CD4-positive, CD25-positive, alpha-beta regulatory T cell (primary cell): Measurements from ENCODE around the gene IGFBP2. TPM values are rescaled to one million over a fixed set of nuclear protein-coding genes. Genes with fewer than 3 reads are reported as not detected.

Experiments used
- ATAC-seq, 2 donors: fragments of 150-1000 bp; cut with Tn5 transposase; one replicate each; pipeline ENCODE4 v1.10.0; 2021; ENCODE audit warnings: low read depth in 2 of 2, moderate number of reproducible peaks in 2 of 2, moderate library complexity in 1 of 2
- DNase-seq, 3 donors: peaks; one replicate each; pipeline versions ENCODE4 v3.0.0 to v3.0.0-alpha.2; 2012 to 2022; ENCODE audit warnings: mixed read lengths in 1 of 3
- H3K27ac ChIP-seq: one replicate; pipeline ENCODE4 v1.7.0; 2013; ENCODE audit warnings: mild to moderate bottlenecking, low read length; ENCODE audit not compliant: insufficient read depth, poor library complexity, severe bottlenecking
- H3K27me3 ChIP-seq: one replicate; pipeline ENCODE4 v1.7.0; 2013; ENCODE audit warnings: low read length; ENCODE audit not compliant: control insufficient read depth, insufficient read depth
- H3K36me3 ChIP-seq: one replicate; pipeline ENCODE4 v1.7.0; 2013; ENCODE audit warnings: mild to moderate bottlenecking, low read length, moderate library complexity; ENCODE audit not compliant: control insufficient read depth, insufficient read depth
- H3K4me1 ChIP-seq: 2 replicates; pipeline ENCODE4 v1.7.0; 2013; ENCODE audit warnings: mild to moderate bottlenecking, low read length; ENCODE audit not compliant: insufficient read depth, control insufficient read depth, poor library complexity, severe bottlenecking
- H3K4me3 ChIP-seq: one replicate; pipeline ENCODE4 v1.7.0; 2013; ENCODE audit warnings: low read depth, mild to moderate bottlenecking, low read length, moderate library complexity
- H3K9me3 ChIP-seq, 2 experiments: 1 replicate in 1 of 2; 2 replicates in 1 of 2; pipeline ENCODE4 v1.7.0; 2013; ENCODE audit warnings: low read length in 2 of 2, mild to moderate bottlenecking in 1 of 2, moderate library complexity in 1 of 2; ENCODE audit not compliant: control insufficient read depth in 2 of 2
- H3K27ac Mint-ChIP-seq, 3 donors: one replicate each; pipeline ENCODE4 v1.8.0; 2020 to 2022; ENCODE audit warnings: mild to moderate bottlenecking in 3 of 3, mixed read lengths in 3 of 3, moderate library complexity in 2 of 3
- H3K27me3 Mint-ChIP-seq: one replicate; pipeline ENCODE4 v1.8.0; 2022; ENCODE audit warnings: mild to moderate bottlenecking, mixed read lengths
- H3K36me3 Mint-ChIP-seq: one replicate; pipeline ENCODE4 v1.8.0; 2020; ENCODE audit warnings: mixed read lengths
- H3K4me1 Mint-ChIP-seq, 4 donors: one replicate each; pipeline ENCODE4 v1.8.0; 2020 to 2022; ENCODE audit warnings: mixed read lengths in 4 of 4, mild to moderate bottlenecking in 1 of 4
- H3K4me3 Mint-ChIP-seq, 4 donors: one replicate each; pipeline ENCODE4 v1.8.0; 2020 to 2022; ENCODE audit warnings: mild to moderate bottlenecking in 4 of 4, mixed read lengths in 4 of 4, moderate library complexity in 3 of 4
- H3K9me3 Mint-ChIP-seq, 7 donors: one replicate each; pipeline ENCODE4 v1.8.0; 2020 to 2022; ENCODE audit warnings: mixed read lengths in 7 of 7, mild to moderate bottlenecking in 3 of 7, moderate library complexity in 2 of 7
- polyA plus RNA-seq, 4 donors: library from polyadenylated mRNA; unstranded; fragments of 300-500 nt; fragmentation: Illumina TruSeq; gene quantifications; one replicate each; pipeline ENCODE4 v1.2.3, GENCODE V29; 2021
- total RNA-seq: library from RNA; stranded (reverse); gene quantifications from one replicate; pipeline ENCODE4 v1.2.3, GENCODE V29; 2022

The IGFBP2 gene
- total and polyA plus RNA-seq, 5 donors from 2014 or later, result not detected

DNA sequence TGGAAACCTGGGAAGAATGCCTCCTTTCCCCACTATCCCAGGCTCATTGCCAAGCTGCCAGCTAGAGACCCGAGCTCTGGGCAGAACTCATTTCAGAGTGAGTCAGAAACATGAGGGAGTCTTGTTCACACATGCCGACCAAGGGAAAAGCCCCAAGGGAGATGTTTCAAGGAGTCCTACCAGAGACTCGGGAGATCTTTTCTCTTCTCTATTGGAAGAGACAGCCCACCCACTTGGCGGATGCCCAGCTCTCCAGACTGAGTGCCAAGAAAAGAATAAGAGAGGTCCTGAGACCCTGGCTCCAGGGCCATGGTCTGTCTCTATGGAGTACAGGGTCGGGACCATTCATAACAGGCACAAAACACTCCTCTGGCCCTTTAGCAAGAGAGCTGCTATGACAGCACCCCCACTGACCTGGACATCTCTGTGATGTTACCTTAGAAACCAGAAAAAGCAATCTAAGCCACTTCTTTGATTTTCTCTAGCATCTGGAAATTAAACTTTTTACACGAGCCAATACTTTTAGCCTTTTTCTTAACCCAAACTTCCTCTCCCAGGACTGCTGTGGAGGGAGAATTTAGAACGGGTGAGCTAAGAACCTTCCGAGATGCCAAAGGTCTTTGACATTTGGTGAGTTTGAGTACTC, 80.6 kb downstream of the IGFBP2 start:
- DNase-seq (no peak), ATAC-seq (no peak)
- H3K36me3 ChIP-seq, result no peaks in the 10 kb centered on the region
- H3K27ac ChIP-seq, result no peak overlapping the region
- no peaks in the 10 kb centered on the region for H3K4me1 Mint-ChIP-seq
- H3K4me1 ChIP-seq, result no peaks in the 10 kb centered on the region
- no peaks in the 10 kb centered on the region for H3K36me3 Mint-ChIP-seq
- no peaks in the 10 kb centered on the region for H3K27me3 Mint-ChIP-seq
- no peak overlapping the region for H3K4me3 ChIP-seq
- H3K4me3 Mint-ChIP-seq, result no peak overlapping the region
- no peaks in the 10 kb centered on the region for H3K27me3 ChIP-seq
- H3K27ac Mint-ChIP-seq, result no peak overlapping the region
- H3K9me3 ChIP-seq, result no peaks in the 10 kb centered on the region
- peaks cover 0 to 9% (median 0%) of the 10 kb centered on the region in 7 donors for H3K9me3 Mint-ChIP-seq

Other genes with a start within 250 kb of the IGFBP2 start
- 19.8 TPM for gene SMARCAL1, start 220.9 kb upstream of the IGFBP2 start, total RNA-seq
- gene SMARCAL1, start 220.9 kb upstream of the IGFBP2 start, polyA plus RNA-seq, result 10 to 100 TPM; 22.7 to 25.1 (median 24.2) TPM
- gene RPL37A, start 134.6 kb upstream of the IGFBP2 start, total RNA-seq, result 2,531 TPM
- 1,000 to 10,000 TPM; 3,362 to 4,158 (median 3,782) TPM for gene RPL37A, start 134.6 kb upstream of the IGFBP2 start, polyA plus RNA-seq
- 0.05 TPM for gene IGFBP5, start 62.1 kb downstream of the IGFBP2 start, total RNA-seq
- gene IGFBP5, start 62.1 kb downstream of the IGFBP2 start, polyA plus RNA-seq, result not detected
- gene TNP1, start 226.6 kb downstream of the IGFBP2 start, total RNA-seq, result not detected
- gene TNP1, start 226.6 kb downstream of the IGFBP2 start, polyA plus RNA-seq, result not detected